Keratinocyte (primary cell): ENCODE results near the gene SUGCT. TPM values are rescaled to one million over a fixed set of nuclear protein-coding genes. Genes with fewer than 3 reads are reported as not detected.

Experiments
- DNase-seq: peaks from one replicate; pipeline ENCODE4 v3.0.0-alpha.2; 2011; ENCODE audit warnings: low read depth, missing footprints, low spot score
- FAIRE-seq: peaks from 2 replicates; lab custom pipeline; 2011; peaks lifted over from hg19 to GRCh38; lab: Jason Lieb, UNC
- H2AFZ ChIP-seq: 2 replicates; pipeline ENCODE4 v1.6.0; 2012; ENCODE audit warnings: low read length, control low read depth, inconsistent platforms; ENCODE audit not compliant: control insufficient read depth
- H3K27ac ChIP-seq: 2 replicates; pipeline ENCODE4 v1.5.1; 2011; ENCODE audit warnings: low read length; ENCODE audit not compliant: control insufficient read depth, insufficient read depth
- H3K27me3 ChIP-seq: 3 replicates; pipeline ENCODE4 v1.6.0; 2011; ENCODE audit warnings: low read length; ENCODE audit not compliant: control insufficient read depth, insufficient read depth; ENCODE audit errors: extremely low read depth
- H3K36me3 ChIP-seq, 2 experiments: 2 replicates in 1 of 2; 3 replicates in 1 of 2; pipeline ENCODE4 v1.5.1; 2011; ENCODE audit warnings: low read length in 2 of 2, mild to moderate bottlenecking in 1 of 2; ENCODE audit not compliant: control insufficient read depth in 2 of 2, insufficient read depth in 2 of 2; ENCODE audit errors: extremely low read depth in 1 of 2
- H3K4me1 ChIP-seq: 3 replicates; pipeline ENCODE4 v1.5.1; 2011; ENCODE audit warnings: low read length; ENCODE audit not compliant: control insufficient read depth, insufficient read depth; ENCODE audit errors: extremely low read depth
- H3K4me2 ChIP-seq: 3 replicates; pipeline ENCODE4 v1.6.0; 2011; ENCODE audit warnings: low read depth, low read length; ENCODE audit not compliant: control insufficient read depth, insufficient read depth; ENCODE audit errors: extremely low read depth
- H3K4me3 ChIP-seq, 3 experiments: fragments of 200-600 bp in 1 of 3; sonication (generic) in 1 of 3; 2 replicates in 2 of 3; 3 replicates in 1 of 3; pipeline ENCODE4 v1.5.1; 2011 to 2016; ENCODE audit warnings: low read length in 3 of 3, mild to moderate bottlenecking in 3 of 3, control low read depth in 2 of 3, inconsistent platforms in 1 of 3, low read depth in 1 of 3, mixed read lengths in 1 of 3, mixed run types in 1 of 3, moderate library complexity in 1 of 3; ENCODE audit not compliant: control insufficient read depth in 2 of 3, insufficient read depth in 2 of 3; ENCODE audit errors: extremely low read depth in 1 of 3
- H3K79me2 ChIP-seq: 2 replicates; pipeline ENCODE4 v1.6.0; 2012; ENCODE audit warnings: low read length; ENCODE audit not compliant: control insufficient read depth, insufficient read depth
- H3K9ac ChIP-seq: 3 replicates; pipeline ENCODE4 v1.6.0; 2011; ENCODE audit warnings: low read length; ENCODE audit not compliant: control insufficient read depth, insufficient read depth; ENCODE audit errors: extremely low read depth
- H3K9me1 ChIP-seq: 3 replicates; pipeline ENCODE4 v1.6.0; 2011; ENCODE audit warnings: low read length; ENCODE audit not compliant: control insufficient read depth, insufficient read depth; ENCODE audit errors: extremely low read depth
- H3K9me3 ChIP-seq: 2 replicates; pipeline ENCODE4 v1.5.1; 2012; ENCODE audit warnings: low read depth, low read length; ENCODE audit not compliant: control insufficient read depth
- H4K20me1 ChIP-seq: 3 replicates; pipeline ENCODE4 v1.6.0; 2011; ENCODE audit warnings: low read length; ENCODE audit not compliant: control insufficient read depth, insufficient read depth; ENCODE audit errors: extremely low read depth
- CTCF ChIP-seq, 3 experiments: IDR thresholded peaks in 1 of 3; conservative IDR thresholded peaks in 1 of 3; optimal IDR thresholded peaks in 1 of 3; 2 replicates in 2 of 3; 3 replicates in 1 of 3; pipeline versions ENCODE3 to v1.5.1; 2011; ENCODE audit warnings: low read length in 3 of 3, mild to moderate bottlenecking in 3 of 3, moderate library complexity in 2 of 3, control low read depth in 1 of 3, inconsistent platforms in 1 of 3; ENCODE audit not compliant: insufficient read depth in 2 of 3; ENCODE audit errors: extremely low read depth in 1 of 3
- EZH2 ChIP-seq: IDR thresholded peaks from one replicate; pipeline ENCODE4 v1.6.1; 2012; ENCODE audit warnings: inconsistent platforms, mild to moderate bottlenecking, low read length, moderate library complexity
- dilution Hi-C: fragments of 300-500 bp; cut with MboI; formaldehyde crosslinking; loops from one replicate; pipeline ENCODE4 v1.7.0; 2020; ENCODE audit warnings: low sequenced_read_pairs; ENCODE audit not compliant: extremely low pct_ligation_motif_present
- polyA plus RNA-seq, 5 experiments: library from polyadenylated mRNA; depleted of rRNA in 3 of 5; stranded (reverse) in 3 of 5; stranded (forward) in 1 of 5; unstranded in 1 of 5; fragments of >200 nt; gene quantifications; 1 replicate in 1 of 5; 2 replicates in 3 of 5; 3 replicates in 1 of 5; pipeline versions ENCODE4 v1.2.1 to v1.2.3, GENCODE V29; 2011 to 2012; ENCODE audit warnings: missing spikeins in 2 of 5, low read depth in 1 of 5, low replicate concordance in 1 of 5

Gene SUGCT
- polyA plus RNA-seq, 1 donor (not counting 4 experiments of a cell fraction or from before 2014, with no cell fraction given): 134 TPM

- peaks cover 6% of the 10 kb centered on the region for H3K4me1 ChIP-seq
- no peak for DNase-seq
- H3K9ac ChIP-seq: no peak overlapping the region
- TF ChIP-seq CTCF (optimal IDR thresholded peaks at IDR 0.05 in 1 of 3, IDR thresholded peaks at IDR 0.05 in 1 of 3, conservative IDR thresholded peaks at IDR 0.05 in 1 of 3; ENCODE audit: extremely low read depth in 1 of 3, insufficient read depth in 2 of 3, low read length in 3 of 3) (no peak), EZH2 (no peak)
- no peaks in the 10 kb centered on the region for H4K20me1 ChIP-seq
- no peaks in the 10 kb centered on the region for H3K79me2 ChIP-seq
- no peak overlapping the region for H2AFZ ChIP-seq
- no peak overlapping the region for H3K27ac ChIP-seq
- dilution Hi-C loops: no loop called here
- no peak overlapping the region for H3K4me3 ChIP-seq
- no peaks in the 10 kb centered on the region for H3K27me3 ChIP-seq
- no peaks in the 10 kb centered on the region for H3K36me3 ChIP-seq
- no peaks in the 10 kb centered on the region for H3K9me1 ChIP-seq
- no peaks in the 10 kb centered on the region for H3K9me3 ChIP-seq
- no peak overlapping the region for H3K4me2 ChIP-seq
- no peak for FAIRE-seq
Observed at GRCh38 chr7:40810274-40810673, 675.5 kb downstream of the SUGCT start.

- no peak overlapping the region for H3K4me2 ChIP-seq
- DNase-seq (no peak), FAIRE-seq (no peak)
- H3K4me3 ChIP-seq: no peak overlapping the region
- H4K20me1 ChIP-seq: no peaks in the 10 kb centered on the region
- H3K9me1 ChIP-seq: no peaks in the 10 kb centered on the region
- no peak overlapping the region for H2AFZ ChIP-seq
- TF ChIP-seq CTCF (optimal IDR thresholded peaks at IDR 0.05 in 1 of 3, IDR thresholded peaks at IDR 0.05 in 1 of 3, conservative IDR thresholded peaks at IDR 0.05 in 1 of 3; ENCODE audit: extremely low read depth in 1 of 3, insufficient read depth in 2 of 3, low read length in 3 of 3): no peak
- TF ChIP-seq EZH2: no peak
- H3K9me3 ChIP-seq: no peaks in the 10 kb centered on the region
- H3K79me2 ChIP-seq: peaks cover 8% of the 10 kb centered on the region
- H3K27me3 ChIP-seq: no peaks in the 10 kb centered on the region
- dilution Hi-C loops: no loop called here
- H3K9ac ChIP-seq: no peak overlapping the region
- H3K4me1 ChIP-seq: peaks cover 17% of the 10 kb centered on the region
- no peak overlapping the region for H3K27ac ChIP-seq
- H3K36me3 ChIP-seq: no peaks in the 10 kb centered on the region
Observed at GRCh38 chr7:40811666-40812065, 676.9 kb downstream of the SUGCT start.
